Embryonic facial prominence (tissue), 1 donor: ENCODE results near the gene GAN.
A peak's percentile ranks its signal among the peaks of the same experiment; 100 is the strongest.

Experiments
- DNase-seq: peaks from one replicate; pipeline ENCODE4 v3.0.0-alpha.2; 2016; ENCODE audit errors: extremely low spot score

The GAN gene

DNA sequence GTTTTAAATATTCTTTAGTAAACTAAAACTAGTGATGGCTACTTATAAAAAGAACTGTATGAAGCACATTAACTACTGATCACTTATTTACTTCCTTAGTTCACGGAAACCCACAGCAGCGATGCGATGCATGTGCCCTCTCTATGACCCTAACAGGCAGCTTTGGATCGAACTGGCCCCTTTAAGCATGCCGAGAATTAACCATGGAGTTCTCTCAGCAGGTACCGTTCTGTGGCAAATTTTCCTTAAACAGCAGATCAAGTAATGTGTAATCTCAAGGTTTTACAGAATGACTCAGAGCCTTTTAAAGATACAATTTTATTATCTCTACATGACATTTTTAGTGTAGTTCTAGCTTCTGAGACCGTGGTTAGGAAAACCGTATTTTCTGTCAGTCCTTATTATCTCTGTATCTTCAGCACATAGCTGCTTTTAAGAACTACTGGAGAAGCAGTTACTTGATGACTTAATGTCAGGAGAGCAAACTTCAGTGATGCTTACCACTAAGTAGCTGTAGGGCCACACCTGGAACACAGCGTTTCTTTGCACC is 43.0 kb downstream of the GAN start:
- DNase-seq: no peak

DNA sequence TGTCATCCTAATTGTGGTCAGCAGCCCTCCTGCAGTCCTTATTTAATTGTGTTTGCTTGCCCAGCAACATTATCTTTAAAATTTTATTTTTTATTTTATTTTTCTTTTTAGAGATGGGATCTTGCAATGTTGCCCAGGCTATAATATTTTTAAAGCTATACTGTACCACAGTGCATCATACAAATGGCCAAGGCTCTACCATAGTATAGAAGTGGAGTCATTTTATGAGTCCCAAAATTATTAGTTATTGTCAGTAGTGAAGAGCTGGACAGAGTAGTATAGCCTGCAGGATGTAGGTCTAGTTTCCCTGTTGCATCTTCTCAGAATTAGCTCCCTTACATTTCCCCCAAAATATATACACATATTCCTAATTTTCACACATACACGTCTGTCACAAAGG is 44.1 kb downstream of the GAN start:
- no peak for DNase-seq

DNA sequence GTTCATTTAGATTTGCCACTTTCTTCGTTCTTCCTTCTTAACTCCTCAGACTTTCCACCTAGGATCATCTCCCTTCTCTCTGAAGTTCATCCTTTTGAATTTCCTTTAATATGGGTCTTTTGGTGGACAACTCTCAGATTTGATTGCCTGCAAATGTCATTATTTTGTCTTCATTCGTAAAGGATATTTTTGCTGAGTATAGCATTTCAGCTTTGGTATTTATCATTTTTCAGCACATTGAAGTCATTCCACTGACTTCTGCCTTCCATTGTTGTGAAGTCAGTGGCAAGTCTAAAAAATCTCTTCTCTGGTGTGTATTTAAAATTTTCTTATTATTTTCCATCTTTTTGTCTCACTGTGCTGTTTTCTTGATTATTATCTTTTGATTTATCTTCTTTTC is 45.4 kb downstream of the GAN start:
- DNase-seq: no peak

DNA sequence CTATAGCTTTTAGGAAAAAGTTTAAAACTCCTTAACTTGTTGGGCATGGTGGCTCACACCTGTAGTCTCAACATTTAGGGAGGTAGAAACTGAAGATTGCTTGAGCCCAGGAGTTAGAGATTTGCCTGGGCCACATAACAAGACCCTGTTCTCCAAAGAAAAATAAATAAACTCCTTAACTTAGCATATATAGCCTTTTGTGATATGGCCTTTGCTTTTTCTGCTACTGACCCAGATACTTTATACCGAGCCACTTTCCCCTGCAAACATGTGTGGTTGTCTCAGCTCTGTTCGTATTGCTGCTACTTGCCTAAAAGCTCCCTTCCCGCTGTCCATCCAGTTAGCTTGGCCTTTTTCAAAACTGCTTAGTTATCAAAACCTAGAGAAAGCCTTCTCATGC is 51.0 kb downstream of the GAN start:
- DNase-seq: no peak

DNA sequence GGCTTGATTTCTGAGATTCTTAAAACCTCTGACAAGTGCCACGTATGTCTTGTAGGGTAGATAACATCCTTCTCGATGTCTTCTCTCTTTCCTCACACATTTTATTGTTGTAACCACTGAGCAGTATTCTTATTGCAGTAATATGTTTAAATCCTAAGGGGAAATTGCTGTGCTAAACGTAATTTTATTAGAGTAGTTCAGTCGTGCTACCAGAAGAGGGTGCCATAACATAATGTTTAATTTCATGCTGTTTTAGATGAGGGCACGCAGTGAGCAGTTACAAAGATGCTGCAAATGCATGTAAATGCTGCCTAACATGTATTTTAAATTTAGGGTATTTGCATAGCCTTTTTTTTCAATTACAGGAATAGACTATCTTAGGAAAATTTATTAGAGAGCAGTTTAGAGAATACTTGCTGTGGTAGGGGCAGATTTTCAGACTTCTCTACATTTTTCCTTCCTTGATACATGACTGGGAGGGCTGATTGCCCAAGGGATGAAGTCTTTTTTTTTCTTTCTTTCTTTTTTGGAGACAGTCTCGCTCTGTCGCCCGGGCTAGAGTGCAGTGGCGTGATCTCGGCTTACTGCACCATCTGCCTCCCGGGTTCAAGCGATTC is 51.7 kb downstream of the GAN start:
- peak; percentile 46 for DNase-seq

DNA sequence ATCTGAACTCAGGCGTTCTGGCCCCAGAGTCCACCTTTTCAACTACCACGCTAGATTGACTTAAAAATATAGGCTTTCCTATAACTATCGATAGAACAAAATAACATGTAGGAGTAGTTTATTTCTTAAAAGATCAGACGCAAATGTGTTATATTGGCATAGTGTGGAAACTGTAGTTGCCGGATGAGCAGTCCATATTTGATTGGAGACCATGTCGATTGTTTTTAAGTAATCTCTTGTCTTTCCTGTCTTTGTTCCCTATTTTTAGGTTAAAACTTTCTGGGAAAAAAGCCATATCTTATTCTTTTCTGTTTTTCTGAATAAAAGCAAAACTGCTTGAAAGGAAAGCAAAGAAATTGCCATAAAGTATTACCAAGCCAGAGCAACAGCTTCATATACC is 53.1 kb downstream of the GAN start:
- DNase-seq: no peak

GRCh38 chr16:81369888-81370504 is 55.2 kb downstream of the GAN start:
- DNase-seq: no peak

DNA sequence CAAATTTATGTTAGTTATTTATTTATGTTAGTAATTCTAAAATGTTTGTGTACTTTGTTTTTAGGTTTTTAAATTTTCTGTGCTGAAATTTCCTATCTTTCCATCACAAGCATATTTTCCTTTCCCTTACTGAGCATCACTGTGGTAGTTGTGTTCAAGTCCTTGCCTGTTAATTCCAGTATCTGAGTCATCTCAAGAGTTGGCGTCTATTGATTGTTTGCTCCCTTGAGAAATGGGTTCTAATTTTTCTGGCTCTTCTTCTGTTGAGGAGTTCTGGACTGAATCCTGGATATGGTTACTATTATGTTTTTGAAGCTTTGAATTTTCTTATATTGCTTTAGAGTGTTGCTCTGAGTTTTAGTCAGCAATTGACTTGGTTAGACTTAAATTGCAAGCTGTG is 56.3 kb downstream of the GAN start:
- DNase-seq: no peak

DNA sequence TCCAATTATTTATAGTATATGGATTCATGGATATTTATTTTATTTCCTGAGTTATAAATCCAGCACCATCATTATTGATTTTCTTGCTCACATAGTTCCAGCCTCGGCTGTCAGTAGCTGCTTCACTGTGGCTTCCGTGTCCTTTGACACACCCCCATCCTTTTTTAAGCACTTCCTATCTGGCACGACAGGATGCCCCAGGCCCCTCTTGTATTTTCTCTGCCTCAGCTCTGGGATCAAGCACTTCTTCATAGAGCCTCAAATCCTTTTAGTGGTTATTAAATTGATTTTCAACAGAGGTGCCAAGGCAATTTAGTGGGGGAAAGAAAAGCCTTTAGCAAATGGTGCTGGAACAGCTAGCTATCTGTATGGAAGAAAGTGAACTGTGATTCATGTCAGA is 59.8 kb downstream of the GAN start:
- DNase-seq: no peak

GRCh38 chr16:81376880-81377279 is 62.1 kb downstream of the GAN start:
- DNase-seq: no peak

DNA sequence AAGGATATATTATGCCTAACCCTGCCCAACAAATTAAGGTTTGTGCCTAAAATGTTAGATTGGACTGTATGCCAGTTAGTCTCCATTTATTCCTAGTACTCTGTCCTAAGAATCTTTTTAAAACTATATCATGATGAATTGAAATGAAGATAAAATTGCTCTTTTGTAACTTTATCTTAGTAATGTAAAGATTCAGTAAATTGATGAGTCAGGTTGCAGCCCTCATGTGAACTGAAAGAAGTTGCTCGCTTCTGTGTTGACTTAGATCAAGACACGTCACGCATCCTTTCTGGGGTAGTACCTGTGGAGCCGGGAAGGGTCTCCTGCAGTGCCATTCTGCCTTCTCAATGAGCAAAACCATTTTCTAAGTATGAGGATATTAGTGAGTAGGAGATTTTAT is 63.3 kb downstream of the GAN start:
- DNase-seq: no peak

- DNase-seq: no peak
These were observed 66.2 kb downstream of the GAN start for GRCh38 chr16:81380932-81381331.

- DNase-seq: no peak
These were observed 69.2 kb downstream of the GAN start for GRCh38 chr16:81384006-81384405.

DNA sequence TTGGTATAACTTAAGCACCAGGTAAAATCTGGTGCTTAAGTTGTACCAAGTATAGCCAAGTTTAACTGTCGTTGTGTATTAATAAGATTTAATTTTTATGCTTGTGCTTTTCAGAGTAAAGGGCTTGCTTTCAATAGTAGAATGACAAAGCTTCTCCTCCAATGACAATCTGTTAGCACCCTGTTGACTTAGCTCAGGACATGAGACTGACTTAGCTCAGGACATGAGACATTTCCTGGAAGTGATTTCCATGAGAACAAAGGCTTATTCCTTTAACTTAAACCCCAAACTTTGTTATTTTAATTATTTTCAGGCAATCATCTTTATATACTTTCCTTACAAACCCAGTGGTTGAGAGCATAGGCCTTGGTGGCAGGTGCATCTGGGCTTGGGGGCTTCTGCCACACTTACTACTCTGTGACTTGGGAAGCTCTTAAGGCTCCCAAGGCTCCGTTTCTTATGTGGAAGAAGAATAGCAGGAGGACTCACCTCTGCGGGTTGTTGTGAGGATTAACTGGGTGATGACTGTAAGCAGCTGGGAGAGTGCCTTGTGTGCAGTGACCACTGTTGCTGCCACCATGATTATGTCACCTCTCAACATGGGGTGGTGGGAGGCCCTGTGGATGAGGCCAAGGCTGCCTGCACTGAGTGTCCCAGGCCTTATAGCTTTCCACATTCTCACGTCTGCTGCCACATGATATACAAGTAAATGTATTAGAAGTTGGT is 70.4 kb downstream of the GAN start:
- DNase-seq: no peak

- DNase-seq: no peak
These were observed 73.6 kb downstream of the GAN start for GRCh38 chr16:81388357-81388756.

- no peak for DNase-seq
These were observed 76.1 kb downstream of the GAN start for GRCh38 chr16:81390840-81391239.

DNA sequence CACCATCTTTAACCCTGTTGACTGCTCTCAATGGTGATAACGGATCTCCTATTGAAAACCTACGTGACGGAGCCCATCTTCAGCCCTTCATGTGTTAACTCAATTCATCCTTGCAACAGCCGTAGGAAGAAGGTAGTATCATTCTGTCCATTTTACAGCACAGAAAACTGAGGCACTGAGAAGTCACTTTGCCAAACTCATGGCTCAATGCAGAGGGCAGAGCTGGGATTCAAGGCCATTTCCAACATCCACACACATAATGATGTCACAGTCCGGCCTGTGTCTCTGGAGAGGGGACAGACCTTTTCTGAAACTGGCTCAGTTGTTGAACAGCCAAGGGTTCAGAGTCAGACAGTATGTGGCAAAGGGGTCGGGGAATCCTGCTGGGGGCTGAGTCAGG is 77.2 kb downstream of the GAN start:
- no peak for DNase-seq

DNA sequence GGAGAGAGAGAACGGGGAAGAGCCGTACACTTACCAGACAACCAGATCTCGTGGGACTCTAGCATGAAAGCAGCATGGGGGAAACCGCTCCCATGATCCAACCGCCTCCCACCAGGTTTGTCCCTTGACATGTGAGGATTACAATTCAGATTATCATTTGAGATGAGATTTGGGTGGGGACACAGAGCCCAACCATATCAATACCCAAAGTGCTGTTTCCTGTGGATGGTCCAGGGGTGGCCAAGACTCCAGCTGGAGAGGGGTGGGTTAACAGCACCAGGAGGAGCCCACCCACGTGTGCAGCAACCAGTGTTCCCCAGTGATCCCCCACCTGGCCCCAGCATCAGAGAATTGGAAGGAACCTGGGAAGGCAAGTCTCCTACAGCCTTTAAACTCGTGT is 79.7 kb downstream of the GAN start:
- no peak for DNase-seq

- no peak for DNase-seq
These were observed 80.3 kb downstream of the GAN start for GRCh38 chr16:81394966-81395655.

- no peak for DNase-seq
These were observed 82.5 kb downstream of the GAN start for GRCh38 chr16:81397058-81397878.

DNA sequence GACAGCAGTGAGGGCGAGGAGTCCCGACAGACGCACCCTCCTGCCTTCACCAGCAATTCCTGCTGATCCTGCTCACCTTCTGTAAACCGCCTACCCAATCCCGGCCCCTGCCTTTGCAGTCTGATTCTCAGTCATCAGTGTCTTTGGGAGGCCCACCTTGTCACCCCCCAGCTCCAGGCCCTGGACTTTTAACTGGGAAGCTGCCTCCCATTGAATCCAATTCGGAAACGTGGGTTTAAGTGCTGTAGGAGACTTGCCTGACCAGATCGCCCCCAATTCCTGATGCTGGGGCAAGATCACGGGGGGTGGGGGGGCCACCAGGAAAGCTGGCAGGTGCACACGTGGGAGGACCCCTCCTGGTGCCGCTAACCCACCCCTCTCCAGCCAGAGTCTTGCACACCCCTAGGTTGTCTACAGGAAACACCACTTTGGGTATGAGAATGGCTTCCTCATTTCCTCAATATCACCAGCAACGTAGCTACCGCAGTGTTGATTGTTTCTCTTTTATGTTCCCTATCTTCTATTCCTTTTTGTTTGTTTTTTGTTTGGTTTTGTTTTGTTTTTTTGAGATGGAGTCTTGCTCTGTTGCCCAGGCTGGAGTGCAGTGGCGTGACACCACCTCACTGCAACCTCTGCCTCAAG is 83.2 kb downstream of the GAN start:
- no peak for DNase-seq
